ENCODE results near the gene YPEL5. TPM values are rescaled to one million over a fixed set of nuclear protein-coding genes. Genes with fewer than 3 reads are reported as not detected.
"Not testable (repeated sequence)": the region's sequence is repeated elsewhere in the genome, so short reads cannot be mapped to it uniquely, and the experiment has no call there.

The YPEL5 gene
- total and polyA plus RNA-seq, 4 donors, result 57.2 to 154 (median 65.4) TPM

DNA sequence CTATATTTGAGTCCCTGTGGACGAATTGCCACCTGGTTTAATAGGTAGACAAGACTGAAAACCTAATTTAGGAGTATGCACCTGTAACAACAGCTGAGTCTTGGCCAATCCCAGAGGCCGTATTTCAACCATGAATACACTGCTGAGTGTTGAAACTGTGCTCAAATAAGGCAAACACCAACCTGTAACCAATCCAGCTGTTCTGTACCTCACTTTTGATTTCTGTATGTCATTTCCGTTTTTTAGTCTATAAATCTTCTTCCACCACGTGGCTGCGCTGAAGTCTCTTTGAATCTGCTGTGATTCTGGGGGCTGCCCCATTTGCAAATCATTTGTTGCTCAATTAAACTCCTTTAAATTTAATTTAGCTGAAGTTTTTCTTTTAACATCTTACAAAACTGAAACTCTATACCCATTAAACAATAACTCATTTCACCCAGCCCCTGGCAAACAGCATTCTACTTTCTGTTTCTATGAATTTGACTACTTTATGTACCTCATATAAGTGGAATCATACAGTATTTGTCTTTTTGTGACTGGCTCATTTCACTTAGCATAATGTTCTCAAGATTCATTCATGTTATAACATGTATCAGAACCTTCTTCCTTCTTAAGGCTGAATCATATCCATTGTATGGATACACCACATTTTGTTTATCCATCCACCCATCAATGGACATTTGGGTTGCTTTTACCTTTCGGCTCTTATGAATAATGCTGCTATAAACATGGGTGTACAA, 7.5 kb upstream of the YPEL5 start:
- TF ChIP-seq, protein P1, sequence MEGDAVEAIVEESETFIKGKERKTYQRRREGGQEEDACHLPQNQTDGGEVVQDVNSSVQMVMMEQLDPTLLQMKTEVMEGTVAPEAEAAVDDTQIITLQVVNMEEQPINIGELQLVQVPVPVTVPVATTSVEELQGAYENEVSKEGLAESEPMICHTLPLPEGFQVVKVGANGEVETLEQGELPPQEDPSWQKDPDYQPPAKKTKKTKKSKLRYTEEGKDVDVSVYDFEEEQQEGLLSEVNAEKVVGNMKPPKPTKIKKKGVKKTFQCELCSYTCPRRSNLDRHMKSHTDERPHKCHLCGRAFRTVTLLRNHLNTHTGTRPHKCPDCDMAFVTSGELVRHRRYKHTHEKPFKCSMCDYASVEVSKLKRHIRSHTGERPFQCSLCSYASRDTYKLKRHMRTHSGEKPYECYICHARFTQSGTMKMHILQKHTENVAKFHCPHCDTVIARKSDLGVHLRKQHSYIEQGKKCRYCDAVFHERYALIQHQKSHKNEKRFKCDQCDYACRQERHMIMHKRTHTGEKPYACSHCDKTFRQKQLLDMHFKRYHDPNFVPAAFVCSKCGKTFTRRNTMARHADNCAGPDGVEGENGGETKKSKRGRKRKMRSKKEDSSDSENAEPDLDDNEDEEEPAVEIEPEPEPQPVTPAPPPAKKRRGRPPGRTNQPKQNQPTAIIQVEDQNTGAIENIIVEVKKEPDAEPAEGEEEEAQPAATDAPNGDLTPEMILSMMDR (IDR thresholded peaks at IDR 0.05; ENCODE audit: control extremely low read depth, extremely low read depth), result no peak
- no peaks in the 10 kb centered on the region for H3K9me3 ChIP-seq (ENCODE audit: control insufficient read depth in 4 of 4, insufficient read depth in 3 of 4, low read length in 3 of 4)
- H3K4me1 ChIP-seq (ENCODE audit: control insufficient read depth in 5 of 5, insufficient read depth in 5 of 5, low read length in 5 of 5), result no peaks in the 10 kb centered on the region
- no peak for DNase-seq
- H3K4me3 ChIP-seq, result no peak overlapping the region
- no peak overlapping the region for H3K27ac ChIP-seq (ENCODE audit: low read depth in 1 of 2, low read length in 1 of 2)
- 51 to 58% methylated on average over 6 of the region's 6 CpGs for WGBS, 2 donors
- peaks cover 0 to 2% (median 0%) of the 10 kb centered on the region in 3 donors for H3K27me3 ChIP-seq (ENCODE audit: control insufficient read depth in 3 of 3, insufficient read depth in 3 of 3, low read length in 2 of 3)
- no peak for ATAC-seq (ENCODE audit: insufficient read depth, low FRiP score)
- no peaks in the 10 kb centered on the region for H3K36me3 ChIP-seq (ENCODE audit: control insufficient read depth in 4 of 4, insufficient read depth in 4 of 4, low read length in 4 of 4)
- H3K9ac ChIP-seq (ENCODE audit: insufficient read depth in 1 of 2, low read length in 2 of 2), result no peak overlapping the region

DNA sequence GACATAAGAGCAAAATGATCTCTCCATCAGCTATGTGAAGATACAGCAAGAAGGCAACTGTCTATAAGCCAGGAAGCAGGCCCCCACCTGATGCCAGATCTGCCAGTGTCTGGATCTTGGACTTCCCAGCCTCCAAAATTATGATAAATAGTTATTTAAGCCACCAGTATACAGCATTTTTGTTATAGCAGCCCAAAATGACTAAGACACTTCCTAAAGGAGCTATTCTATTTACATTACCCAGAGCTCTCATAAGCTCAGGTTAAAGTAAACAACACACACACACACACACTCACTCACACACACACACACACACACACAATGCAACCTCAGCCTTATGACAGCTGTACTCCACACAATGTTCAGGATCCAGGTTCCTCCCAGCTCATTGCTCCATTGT, 5.7 kb upstream of the YPEL5 start:
- no peaks in the 10 kb centered on the region for H3K9me3 ChIP-seq (ENCODE audit: control insufficient read depth in 4 of 4, insufficient read depth in 3 of 4, low read length in 3 of 4)
- TF ChIP-seq, protein P1 (IDR thresholded peaks at IDR 0.05; ENCODE audit: control extremely low read depth, extremely low read depth), result no peak

GRCh38 chr2:30144260-30144659, 2.5 kb upstream of the YPEL5 start:
- WGBS, 2 donors, result 86 to 94% methylated on average over 1 of the region's 1 CpG
- Histone ChIP-seq H3K4me1 (ENCODE audit: control insufficient read depth in 5 of 5, insufficient read depth in 5 of 5, low read length in 5 of 5) (peaks cover 0 to 17% (median 5%) of the 10 kb centered on the region in 5 donors), H3K9me3 (ENCODE audit: control insufficient read depth in 4 of 4, insufficient read depth in 3 of 4, low read length in 3 of 4) (no peaks in the 10 kb centered on the region), H3K27ac (ENCODE audit: low read depth in 1 of 2, low read length in 1 of 2) (no peak overlapping the region), H3K27me3 (ENCODE audit: control insufficient read depth in 3 of 3, insufficient read depth in 3 of 3, low read length in 2 of 3) (no peaks in the 10 kb centered on the region), H3K9ac (ENCODE audit: insufficient read depth in 1 of 2, low read length in 2 of 2) (no peak overlapping the region), H3K4me3 (no peak overlapping the region), H3K36me3 (ENCODE audit: control insufficient read depth in 4 of 4, insufficient read depth in 4 of 4, low read length in 4 of 4) (peaks cover 0 to 7% (median 3%) of the 10 kb centered on the region in 4 donors)
- DNase-seq (no peak), ATAC-seq (ENCODE audit: insufficient read depth, low FRiP score) (no peak)
- TF ChIP-seq, protein P1 (IDR thresholded peaks at IDR 0.05; ENCODE audit: control extremely low read depth, extremely low read depth), result no peak

More for the DNA sequence above, 5.7 kb upstream of the YPEL5 start:
- Histone ChIP-seq H3K4me3 (no peak overlapping the region), H3K9ac (ENCODE audit: insufficient read depth in 1 of 2, low read length in 2 of 2) (no peak overlapping the region), H3K27ac (ENCODE audit: low read depth in 1 of 2, low read length in 1 of 2) (no peak overlapping the region), H3K27me3 (ENCODE audit: control insufficient read depth in 3 of 3, insufficient read depth in 3 of 3, low read length in 2 of 3) (peaks cover 0 to 2% (median 0%) of the 10 kb centered on the region in 3 donors), H3K36me3 (ENCODE audit: control insufficient read depth in 4 of 4, insufficient read depth in 4 of 4, low read length in 4 of 4) (no peaks in the 10 kb centered on the region), H3K4me1 (ENCODE audit: control insufficient read depth in 5 of 5, insufficient read depth in 5 of 5, low read length in 5 of 5) (peaks cover 0 to 4% (median 0%) of the 10 kb centered on the region in 5 donors)
- DNase-seq (no peak), ATAC-seq (ENCODE audit: insufficient read depth, low FRiP score) (no peak)

- H3K9ac ChIP-seq (ENCODE audit: insufficient read depth in 1 of 2, low read length in 2 of 2); H3K27me3 ChIP-seq (ENCODE audit: control insufficient read depth in 3 of 3, insufficient read depth in 3 of 3, low read length in 2 of 3); H3K27ac ChIP-seq (ENCODE audit: low read depth in 1 of 2, low read length in 1 of 2); H3K4me3 ChIP-seq; DNase-seq; H3K9me3 ChIP-seq (ENCODE audit: control insufficient read depth in 4 of 4, insufficient read depth in 3 of 4, low read length in 3 of 4); ATAC-seq (ENCODE audit: insufficient read depth, low FRiP score): not testable (repeated sequence)
- peaks cover 2 to 17% (median 11%) of the 10 kb centered on the region in 5 donors for H3K4me1 ChIP-seq (ENCODE audit: control insufficient read depth in 5 of 5, insufficient read depth in 5 of 5, low read length in 5 of 5)
- H3K36me3 ChIP-seq (ENCODE audit: control insufficient read depth in 4 of 4, insufficient read depth in 4 of 4, low read length in 4 of 4), result peaks cover 0 to 13% (median 5%) of the 10 kb centered on the region in 4 donors
- 84 to 93% methylated on average over 3 of the region's 3 CpGs for WGBS, 2 donors
Measured at GRCh38 chr2:30144951-30145350, 1.9 kb upstream of the YPEL5 start.

Measured in lung (tissue), 12 donors.